Stimulated activated CD4-positive, alpha-beta T cell treated with anti-CD3 and anti-CD28 coated beads, Interleukin-2, amount 100 ng/mL, for 4 hours (primary cell): ENCODE measurements around the gene DTX4.

ENCODE experiments used
- DNase-seq: peaks from one replicate; pipeline ENCODE4 v3.0.0-alpha.2; 2020; ENCODE audit warnings: low read depth

Gene DTX4

DNA sequence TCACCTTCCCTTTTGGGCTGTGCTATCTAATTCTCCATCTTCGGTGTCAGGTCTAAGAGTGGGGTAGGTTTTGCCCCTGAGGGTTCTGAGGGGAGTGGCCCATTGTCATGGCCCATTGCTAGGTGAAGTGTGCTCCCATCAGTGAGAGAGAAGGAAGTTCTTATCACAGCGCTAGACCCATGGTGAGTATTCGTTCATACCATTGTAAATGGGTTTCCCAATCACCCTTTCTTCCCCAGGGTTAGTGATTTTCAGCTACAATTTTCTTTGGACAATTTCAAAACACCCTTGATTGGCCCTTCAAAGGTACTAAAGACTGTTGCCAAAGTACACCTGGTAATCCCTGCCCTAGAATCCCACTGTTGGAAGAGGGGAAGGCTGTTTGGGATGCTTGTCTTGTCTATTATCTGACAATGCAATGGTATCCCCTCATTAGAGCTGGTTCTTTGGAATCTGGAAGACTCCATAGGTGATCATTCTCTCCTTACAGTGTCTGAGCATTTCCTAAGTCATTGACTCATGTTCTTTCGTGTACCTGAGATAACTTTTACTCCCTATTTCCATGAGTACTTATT, 20.6 kb downstream of the DTX4 start:
- DNase-seq, result no peak

DNA sequence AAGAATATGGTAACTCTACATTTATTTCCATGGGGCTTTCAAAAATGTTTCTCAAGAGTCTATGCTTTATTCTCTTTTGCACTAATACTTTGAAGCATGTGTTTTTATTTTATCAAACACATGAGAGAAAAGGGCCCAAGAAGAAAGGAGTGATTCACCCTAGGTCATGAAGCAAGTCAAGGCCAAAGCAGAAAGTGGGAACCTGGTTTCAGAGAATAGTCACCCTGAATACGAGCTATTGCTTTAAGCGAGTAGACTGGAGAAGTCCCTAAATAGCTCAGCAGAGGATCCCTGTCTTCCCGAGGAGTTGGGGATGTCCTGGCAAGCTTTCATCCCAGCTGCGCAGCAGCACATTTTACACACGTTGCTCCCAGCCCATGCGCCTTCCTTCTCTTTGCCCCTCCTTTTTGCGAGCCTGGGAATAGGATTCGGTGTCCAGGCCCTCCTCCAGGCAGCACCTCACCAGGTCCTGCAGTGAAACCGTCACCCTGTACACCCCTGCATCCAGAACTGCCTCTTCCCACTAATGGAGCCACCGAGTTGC, 21.7 kb downstream of the DTX4 start:
- no peak for DNase-seq

DNA sequence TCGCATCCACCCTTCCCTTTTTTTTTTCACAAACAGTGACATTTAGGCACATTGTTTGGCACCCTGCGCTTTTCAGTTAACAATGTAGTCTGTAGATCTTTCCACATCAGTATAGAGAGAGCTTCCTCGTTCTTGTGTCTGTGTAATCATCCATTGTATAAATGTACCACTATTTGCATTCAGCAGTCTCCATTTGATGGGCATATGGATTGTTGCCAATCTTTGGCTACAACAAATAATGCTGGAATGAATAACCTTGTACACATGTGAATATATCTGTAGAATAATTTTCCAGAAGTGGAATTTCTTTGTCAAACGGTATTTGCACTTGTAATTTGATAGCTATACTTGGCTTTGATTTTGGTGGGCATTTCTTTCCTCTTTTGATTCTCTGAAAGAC, 23.7 kb downstream of the DTX4 start:
- no peak for DNase-seq

DNA sequence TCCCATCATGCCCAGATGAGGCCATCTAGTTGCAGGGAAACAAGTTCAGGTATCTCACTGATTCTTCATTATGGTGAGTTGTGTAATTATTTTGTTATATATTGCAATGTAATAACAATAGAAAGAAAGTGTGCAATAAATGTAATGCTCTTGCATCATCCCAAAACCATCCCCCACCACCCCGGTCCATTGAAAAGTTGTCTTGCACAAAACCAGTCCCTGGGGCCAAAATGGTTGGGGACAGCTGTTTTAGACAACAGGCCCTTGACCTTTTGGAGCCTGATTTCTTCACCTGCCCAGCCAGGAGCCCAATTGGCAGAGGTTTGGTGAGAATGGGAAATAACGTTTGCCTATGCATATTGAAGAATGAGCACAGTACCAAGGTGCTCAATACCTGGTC, 24.8 kb downstream of the DTX4 start:
- no peak for DNase-seq

DNA sequence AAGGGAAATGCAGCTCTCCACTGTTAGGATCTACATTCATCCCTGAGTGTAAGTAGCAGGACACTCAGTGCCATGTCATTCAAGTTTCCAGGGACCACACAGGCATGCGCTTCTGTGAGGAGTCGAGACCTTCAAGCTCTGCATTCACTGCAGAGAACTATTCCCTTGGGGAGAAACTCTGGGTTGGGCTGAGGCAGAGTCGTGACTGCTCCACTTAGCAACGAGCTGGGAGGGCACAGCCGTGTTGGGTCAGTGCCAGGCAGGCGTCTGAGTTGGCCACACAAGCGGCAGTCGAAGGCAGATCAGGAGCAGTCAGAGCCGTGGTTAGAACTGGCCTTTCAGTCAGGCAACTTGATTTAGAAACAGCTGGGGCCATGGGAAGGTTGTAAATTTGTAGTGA, 26.1 kb downstream of the DTX4 start:
- no peak for DNase-seq

DNA sequence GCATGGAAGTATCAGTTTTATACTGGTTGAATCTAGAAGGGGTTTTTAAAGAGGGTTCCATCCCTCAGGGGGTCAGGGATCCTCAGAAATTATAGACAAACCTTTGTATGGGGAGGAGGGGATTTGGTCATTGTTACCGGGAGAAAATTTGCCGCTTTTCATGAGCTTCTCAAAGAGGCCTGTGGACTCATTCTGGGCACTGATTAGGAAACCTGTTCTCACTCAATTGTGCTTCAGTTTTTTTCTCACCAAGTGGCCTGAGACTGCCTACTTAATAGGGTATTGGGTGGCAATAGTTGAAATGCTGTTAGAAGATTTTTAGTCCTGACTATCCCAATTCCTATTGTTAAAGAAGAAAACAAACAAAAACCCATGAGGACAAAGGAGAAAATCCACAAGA, 26.8 kb downstream of the DTX4 start:
- DNase-seq, result no peak

DNA sequence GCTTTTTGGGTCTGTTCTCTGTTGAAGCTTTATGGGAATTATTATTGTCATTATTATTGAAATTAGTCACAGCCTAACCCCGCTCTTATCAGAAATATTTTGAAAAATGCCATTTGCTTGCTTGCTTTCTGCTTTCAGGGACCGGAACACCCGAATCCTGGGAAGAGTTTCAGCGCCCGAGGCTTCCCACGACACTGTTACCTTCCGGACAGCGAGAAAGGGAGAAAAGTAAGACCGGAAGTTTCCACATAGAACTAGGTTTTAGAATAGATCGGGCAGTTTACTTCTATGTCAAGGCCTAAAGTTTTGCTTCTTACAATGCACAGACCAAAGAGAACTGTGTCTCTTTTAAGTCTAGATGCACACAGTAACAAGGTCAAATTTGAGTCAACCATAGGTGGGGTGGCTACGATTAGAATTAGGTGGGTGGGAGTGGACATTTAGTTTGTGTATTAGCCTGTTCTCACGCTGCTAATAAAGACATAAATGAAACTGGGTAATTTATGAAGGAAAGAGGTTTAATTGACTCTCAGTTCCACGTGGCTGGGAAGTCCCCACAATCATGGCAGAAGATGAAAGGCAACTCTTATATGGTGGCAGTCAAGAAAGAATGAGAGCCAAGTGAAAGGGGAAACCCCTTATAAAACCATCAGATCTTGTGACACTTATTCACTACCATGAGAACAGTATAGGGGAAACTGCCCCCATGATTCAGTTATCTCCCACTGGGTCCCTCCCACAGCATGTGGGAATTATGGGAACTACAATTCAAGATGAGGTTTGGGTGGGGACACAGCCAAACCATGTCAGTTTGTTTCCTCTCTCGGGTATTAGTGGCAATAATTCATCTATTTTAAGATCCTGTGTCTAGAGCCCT, 27.9 kb downstream of the DTX4 start:
- DNase-seq, result no peak

DNA sequence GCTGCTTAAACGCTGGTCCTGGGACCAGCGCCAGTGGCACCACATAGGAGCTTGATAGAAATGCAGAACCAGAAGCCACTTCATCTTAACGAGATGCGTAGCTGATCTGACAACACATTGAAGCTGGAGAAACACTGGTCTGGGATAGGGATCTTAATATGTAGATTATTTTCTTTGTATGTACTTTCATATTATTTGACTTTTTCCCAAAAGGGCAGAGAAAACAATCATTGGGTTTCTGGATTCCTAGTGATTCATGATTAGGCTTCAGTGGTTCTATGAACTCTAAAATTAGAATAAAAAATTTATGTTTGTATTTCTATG, 28.5 kb downstream of the DTX4 start:
- DNase-seq, result no peak

DNA sequence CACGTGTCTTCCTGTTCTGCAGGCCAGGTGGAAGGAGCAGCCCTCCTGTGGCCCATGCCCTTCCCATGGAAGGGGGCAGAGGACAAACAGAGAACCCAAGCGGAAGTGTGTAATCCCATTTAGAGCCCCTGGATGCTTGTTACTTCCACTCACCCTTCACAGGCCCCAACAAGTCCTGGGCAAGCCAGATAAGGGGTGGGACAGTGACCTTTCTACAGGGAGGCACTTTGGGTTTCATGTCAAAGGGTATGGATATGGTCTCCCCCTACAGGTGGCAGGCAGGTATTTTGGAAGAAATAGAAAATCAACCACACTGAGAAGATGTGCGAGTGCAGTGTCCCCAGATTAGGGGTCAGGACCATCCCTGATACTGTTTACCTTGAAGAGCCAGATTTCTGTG, 29.4 kb downstream of the DTX4 start:
- DNase-seq, result no peak

DNA sequence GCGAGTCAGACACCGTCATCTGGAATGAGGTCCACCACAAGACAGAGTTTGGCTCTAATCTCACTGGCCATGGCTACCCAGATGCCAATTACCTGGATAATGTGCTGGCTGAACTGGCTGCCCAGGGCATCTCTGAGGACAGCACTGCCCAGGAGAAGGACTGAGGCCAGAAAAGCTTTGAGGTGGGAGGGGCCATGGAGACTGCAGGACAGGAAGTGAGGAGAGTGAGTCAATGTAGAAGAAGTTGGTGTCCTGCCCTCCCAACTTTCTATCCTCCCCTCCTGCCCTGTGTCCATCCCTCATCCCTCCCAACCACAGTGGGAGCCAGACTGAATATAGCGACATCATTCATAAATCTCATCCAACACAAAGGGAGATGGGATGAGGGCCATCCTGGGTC, 32.8 kb downstream of the DTX4 start:
- no peak for DNase-seq

DNA sequence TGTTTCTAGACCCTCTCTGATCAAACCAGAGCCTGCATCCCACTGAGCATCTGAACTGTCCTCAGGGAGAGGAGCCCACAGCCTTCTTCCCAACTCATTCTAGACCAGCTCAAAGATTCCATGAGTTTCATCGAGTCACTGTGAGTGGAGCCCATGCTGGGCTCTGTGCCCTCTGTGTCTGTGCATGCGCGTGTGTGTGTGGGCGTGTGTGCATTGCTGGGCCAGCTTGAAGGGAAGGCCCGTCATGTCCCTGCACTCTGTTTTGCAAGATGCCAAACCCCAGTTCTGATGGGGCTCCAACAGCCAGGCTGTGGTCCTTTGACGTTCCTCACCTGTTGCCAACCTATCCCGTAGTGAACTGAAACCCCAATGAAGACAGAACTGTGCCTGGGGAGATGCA, 33.7 kb downstream of the DTX4 start:
- no peak for DNase-seq

DNA sequence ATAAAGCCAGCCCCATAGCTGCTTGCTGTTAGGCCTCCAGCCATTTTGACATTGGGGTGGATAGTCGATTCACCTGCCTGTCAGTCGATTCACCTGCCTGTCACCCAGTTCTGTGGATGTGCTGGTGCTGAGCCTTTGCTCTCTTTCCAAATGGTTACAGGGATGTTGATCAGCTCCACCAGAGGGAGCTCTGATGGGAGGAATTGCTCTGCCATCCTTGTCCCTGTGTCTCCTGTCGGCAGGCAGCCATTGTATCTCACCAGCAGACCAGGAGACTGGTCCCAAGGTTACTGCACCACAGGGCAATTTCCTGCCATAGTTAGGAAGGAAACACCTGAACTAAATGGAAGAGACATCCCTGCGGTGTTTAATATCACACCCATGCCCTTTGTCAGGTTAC, 34.7 kb downstream of the DTX4 start:
- no peak for DNase-seq

DNA sequence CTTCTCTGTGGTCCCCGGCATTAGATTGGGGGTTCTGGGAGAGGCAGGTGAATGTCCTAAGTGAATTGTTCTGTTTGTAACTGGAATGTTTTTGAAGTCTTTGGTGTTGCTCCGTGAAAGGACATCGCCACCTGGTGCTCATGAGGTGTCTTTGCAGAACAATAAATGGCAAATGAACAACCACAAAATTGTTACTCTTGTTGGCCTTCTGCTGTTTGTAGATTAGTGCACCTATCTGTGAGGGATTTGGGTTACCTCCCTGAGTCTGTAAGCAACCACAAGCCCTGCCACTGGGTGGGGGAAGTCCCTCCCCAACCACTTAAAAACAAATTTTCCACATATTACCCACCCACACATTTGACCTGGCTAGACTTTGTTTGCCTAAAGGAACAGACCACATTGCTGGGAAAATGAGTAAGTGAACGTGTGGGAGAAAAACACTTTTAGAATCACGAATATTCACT, 36.1 kb downstream of the DTX4 start:
- DNase-seq, result peak; percentile 52

DNA sequence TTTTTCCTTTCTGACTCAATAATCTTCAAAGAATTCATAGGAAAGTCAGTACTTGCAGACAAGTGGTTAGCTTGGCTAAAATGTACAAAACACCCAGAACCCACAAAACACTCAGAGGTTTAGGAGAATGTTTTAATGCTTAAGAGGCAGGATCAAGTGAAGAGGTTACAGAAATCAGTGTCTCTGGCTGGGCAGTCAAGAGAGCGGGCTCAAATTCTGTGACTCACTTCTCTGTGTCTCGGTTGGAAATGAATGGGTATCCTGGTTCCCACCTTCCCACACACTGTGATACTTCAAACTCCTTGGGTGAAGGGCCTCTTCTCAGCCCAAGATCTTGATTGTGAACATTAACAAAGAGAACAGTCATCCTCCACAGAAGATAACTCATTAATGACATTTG, 37.0 kb downstream of the DTX4 start:
- DNase-seq, result no peak

DNA sequence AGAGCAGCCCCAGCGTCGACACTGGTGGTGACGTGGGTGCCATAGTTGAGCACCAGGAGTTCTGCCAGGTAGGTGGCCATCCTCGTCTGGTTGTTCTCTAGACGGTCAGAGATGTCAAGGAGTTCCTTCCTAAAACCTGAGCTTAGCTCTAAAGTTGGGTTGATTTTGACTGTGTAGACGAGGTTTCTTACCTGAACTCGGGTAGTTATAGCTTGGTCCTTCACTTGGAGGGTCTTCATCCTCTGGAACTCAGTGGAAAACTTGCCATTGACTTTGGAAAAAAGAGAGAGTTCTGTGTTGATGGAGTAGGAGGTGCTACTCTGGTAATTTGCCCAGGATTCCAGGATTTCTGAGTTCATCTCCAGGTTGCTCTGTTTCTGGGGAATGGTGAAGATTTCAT, 40.3 kb downstream of the DTX4 start:
- DNase-seq, result no peak

DNA sequence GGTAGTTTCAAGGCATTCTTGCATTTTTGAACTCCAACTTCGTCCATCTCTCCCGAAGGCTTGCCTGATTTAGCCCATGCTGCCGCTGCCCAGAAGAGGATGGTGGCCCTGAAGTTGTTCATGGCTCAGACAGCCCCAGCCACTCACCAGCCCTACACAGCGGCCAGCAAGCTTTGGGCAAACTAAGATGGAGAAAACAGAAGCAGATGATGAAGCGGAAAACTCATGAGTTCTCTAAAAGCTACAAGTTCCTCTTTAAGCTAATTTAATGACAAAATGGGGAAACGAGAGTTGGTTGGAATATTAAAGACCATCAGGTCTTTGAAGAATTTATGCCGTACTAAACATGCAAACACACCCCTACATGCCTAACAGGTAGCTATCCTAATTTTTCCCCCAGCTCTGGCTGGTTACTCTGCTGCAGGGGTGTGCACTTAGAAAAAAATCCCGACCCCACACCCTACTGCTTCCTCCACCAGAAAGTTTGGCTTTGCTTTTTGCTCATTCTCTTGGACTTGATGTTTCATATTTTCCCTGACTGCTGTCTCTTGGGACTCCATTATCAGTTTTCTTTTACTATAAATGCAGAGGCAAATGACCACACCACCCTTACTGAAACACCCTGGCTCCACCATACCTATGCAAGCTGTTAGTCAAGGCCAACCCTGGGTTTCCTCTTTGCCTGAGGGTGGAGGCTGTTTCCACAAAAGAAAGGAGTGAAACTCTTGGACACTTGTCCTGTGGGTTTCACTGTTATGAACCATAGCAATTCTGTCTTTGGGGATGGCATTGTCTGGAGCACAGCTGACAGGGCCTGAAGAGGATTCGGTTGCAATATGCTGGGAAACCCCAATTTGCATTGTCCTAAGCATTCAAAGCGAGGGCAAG, 41.1 kb downstream of the DTX4 start, which contains the start of gene MPEG1:
TSS of gene MPEG1 (minus strand) at position 184 of the 888 bp plus-strand sequence. CDS start at position 122, 62 bp downstream.
- no peak for DNase-seq

DNA sequence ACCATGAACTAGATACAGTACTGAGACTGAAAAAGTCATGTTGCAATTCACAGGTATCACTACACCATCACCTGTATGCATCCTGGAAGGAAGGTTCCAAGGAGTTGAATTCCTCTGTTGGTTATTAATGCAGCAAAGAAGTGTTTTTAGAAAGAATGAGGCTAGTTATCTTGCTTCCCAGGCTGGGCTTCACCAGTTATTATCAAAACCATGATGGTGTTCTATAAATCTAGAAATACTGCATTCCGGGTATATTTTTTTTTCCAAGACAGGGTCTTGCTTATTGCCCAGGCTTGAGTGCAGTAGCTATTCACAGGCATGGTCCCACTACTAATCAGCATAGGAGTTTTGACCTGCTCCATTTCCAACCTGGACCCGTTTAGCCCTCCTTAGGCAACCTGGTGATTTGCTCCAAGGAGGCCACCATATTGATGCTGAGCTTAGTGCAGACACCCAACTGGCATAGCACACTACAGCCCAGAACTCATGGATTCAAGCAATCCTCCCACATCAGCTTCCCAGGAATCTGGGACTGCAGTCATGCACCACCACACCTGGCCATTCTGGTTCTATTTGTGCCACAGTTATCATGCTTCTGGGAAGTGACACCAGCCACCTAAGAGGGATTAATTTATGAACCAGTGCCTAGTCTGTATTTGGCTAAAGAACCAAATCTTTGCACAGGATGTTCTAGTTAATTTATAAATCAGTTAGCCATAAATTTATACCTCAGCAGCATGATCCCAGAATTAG, 42.4 kb downstream of the DTX4 start:
- no peak for DNase-seq

DNA sequence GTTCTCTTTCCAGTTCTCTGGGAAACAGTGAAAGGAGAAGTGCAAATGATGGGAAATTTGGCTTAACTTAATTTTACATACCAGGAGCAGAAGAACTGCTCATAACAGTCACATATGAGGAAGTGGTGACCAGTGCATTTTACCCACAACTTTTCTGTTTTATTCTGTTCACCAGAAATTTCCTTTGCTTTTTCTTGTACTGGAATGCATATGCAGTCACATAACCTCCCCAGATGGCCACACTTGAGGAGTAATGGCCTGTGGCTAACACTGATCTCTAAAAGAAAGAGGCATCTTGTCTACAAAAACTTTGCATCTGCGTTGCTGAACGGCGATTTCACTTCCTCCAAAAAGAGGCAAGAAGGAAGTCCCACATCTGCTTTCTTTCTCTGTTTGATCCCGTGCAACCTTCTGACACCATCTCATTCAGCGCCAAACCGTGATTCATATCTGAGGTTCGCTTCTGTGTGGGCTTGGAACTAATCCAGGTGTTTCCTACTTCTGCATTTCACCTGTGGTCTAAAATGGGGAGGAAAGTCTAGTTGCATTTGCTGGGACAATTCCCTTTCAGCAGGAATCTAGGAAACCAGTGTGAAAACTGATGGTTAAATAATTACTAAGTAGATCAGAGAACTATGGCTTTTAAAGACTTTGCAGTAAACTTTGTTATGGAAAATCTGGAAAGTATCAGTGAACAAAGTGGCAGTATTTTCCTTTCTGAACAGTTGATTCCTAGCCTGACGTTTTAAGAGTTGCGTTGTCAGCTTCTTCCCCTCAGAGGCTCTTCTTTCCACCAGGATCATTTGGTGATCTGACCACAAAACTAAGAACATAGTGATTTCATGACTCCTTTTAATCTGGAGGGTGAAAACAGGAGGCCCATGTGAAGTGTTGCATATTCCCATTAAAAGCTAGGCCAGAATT, 45.0 kb downstream of the DTX4 start:
- DNase-seq, result no peak

DNA sequence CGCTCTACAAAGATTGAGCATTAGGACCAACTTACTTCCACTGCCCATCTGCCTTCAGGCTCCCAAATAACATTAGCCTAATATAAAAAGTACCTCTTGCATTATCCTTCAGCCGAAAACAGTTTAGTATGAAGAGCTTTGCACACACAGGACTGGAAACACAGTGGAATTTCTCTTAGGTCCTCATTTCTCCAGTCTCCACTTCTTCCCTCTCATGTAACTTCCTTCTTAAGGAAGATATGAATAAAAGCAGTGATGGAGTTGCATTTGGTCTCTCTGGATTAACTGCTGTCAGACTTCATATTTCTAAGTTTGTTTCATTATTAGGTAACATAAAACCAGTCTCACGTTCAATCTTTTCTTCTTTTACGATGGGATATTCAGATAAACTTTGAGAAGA, 46.4 kb downstream of the DTX4 start:
- no peak for DNase-seq

DNA sequence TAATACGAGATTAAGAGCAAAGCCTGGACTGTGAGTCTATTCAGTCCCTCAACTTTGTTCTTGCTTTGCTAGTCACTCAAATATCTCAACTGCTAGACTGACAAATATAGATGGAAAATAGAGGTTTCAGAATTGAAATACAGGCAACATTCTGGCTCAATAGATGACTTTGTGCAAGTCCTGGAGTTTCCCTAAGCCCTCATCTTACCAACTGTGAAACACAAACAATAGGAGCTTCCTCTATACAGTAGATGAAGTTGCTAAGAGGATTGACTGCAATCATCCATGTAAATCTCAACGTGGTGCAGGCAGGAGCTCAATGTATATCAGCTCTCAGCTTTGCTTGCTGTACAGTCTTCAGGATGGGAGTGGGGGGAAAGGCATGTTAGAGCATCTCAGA, 47.0 kb downstream of the DTX4 start:
- DNase-seq, result no peak

DNA sequence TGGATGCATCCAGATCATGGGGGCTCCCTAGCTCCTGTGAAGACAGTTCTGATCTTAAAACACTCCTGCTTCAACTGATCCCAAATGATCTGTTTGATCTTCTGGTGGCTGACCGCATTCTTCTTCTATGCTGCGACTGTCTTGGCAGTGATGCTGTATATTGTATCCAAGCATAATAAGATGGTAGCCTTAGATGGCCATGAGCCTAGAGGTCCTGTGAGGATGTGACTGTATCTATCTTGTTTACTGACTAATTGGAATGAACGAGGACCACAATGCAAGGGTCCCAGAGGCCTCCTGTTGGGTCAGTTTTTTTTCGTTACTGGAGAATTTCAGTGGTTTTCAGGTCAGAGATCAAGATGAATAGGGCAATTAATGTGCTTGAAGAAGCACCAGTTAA, 47.9 kb downstream of the DTX4 start:
- DNase-seq, result no peak
